Muscle layer of duodenum (tissue), 2 donors: ENCODE data around the gene MADD.

Experiments
- H3K27ac ChIP-seq: one replicate; pipeline ENCODE4 v1.7.0; 2013; ENCODE audit warnings: mild to moderate bottlenecking, low read length
- H3K27me3 ChIP-seq: one replicate; pipeline ENCODE4 v1.7.0; 2013; ENCODE audit warnings: low read depth, mild to moderate bottlenecking, control low read depth, low read length
- H3K36me3 ChIP-seq, 2 donors: one replicate each; pipeline ENCODE4 v1.7.0; 2013; ENCODE audit warnings: low read length in 2 of 2, control low read depth in 1 of 2, mild to moderate bottlenecking in 1 of 2; ENCODE audit not compliant: insufficient read depth in 2 of 2, control insufficient read depth in 1 of 2
- H3K4me1 ChIP-seq, 2 donors: one replicate each; pipeline ENCODE4 v1.7.0; 2013; ENCODE audit warnings: low read length in 2 of 2, mild to moderate bottlenecking in 2 of 2, control low read depth in 1 of 2, moderate library complexity in 1 of 2; ENCODE audit not compliant: insufficient read depth in 2 of 2, control insufficient read depth in 1 of 2
- H3K4me3 ChIP-seq, 2 donors: one replicate each; pipeline ENCODE4 v1.7.0; 2013; ENCODE audit warnings: low read length in 2 of 2, low read depth in 1 of 2, mild to moderate bottlenecking in 1 of 2
- H3K9me3 ChIP-seq, 2 donors: one replicate each; pipeline ENCODE4 v1.7.0; 2013; ENCODE audit warnings: low read length in 2 of 2, control low read depth in 1 of 2, mild to moderate bottlenecking in 1 of 2; ENCODE audit not compliant: control insufficient read depth in 1 of 2
- donor health status: healthy.

MADD gene

DNA sequence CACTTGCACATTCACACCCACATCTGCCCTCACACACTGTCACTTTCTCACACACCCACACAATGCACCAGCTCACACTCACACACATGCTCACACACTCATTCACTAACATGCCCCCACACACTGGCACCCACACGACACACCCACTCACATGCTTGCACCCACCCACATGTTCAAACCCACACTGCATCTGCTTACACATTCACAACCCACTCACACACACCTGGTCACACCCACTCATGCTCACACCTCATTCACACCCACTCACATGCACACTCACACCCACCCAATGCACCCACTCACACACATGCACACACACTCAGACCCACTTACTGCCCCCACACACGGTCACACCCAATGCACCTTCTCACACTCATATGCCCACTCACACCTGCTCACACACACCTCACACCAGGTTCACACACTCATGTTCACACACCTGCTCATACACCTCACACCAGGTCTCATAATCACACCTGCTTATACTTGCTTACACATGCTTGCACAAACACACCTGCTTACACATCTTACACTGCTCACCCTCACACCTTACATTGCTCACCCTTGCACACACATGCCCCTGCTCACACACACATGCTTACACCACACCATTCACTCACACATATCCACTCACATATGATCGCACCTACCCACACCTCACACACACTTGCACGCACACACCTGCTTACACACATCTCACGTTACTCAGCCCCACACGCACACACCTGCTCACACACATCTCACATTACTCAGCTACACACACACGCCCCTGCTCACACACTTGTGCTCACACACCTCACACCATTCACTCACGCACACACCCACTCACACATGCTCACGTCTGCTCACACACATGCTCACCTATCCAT is 86.4 kb downstream of the MADD start:
- Histone ChIP-seq H3K4me1 (peaks cover 0 to 4% of the 10 kb centered on the region in 2 donors), H3K9me3 (no peaks in the 10 kb centered on the region), H3K36me3 (no peaks in the 10 kb centered on the region), H3K4me3 (no peak overlapping the region), H3K27ac (no peak overlapping the region), H3K27me3 (no peaks in the 10 kb centered on the region)

- Histone ChIP-seq H3K27ac (no peak overlapping the region), H3K9me3 (no peaks in the 10 kb centered on the region), H3K36me3 (no peaks in the 10 kb centered on the region), H3K4me3 (no peak overlapping the region), H3K4me1 (peaks cover 0 to 4% of the 10 kb centered on the region in 2 donors), H3K27me3 (no peaks in the 10 kb centered on the region)
Measured at GRCh38 chr11:47356998-47357329, 87.0 kb downstream of the MADD start.

DNA sequence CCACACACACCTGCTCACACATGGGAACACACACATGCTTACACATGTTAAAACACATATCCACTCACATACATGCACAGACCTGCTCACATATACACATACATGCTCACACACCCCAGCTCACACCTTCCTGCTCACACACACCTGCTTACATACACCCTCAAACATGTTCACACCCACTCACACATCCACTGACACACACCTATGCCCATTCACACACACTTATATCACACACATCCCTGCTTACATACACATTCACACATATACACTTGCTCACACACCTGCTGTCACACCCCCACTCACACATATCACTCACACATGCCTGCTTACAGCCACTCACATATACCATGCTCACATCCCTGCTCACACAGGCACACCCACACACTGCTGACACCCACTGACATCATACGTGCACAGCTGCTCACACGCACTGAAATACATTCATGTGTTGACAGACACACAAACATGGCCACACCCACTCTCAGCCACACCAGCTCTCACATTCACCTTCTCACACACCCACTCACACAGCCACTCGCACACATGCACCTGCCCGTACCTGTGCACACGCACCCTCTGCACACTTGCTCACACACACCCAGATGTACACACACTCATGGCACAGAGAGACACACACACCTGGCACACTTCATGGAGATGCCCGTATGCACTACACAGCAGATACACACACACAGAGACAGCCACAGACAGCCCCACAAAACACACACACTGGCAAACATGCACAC is 88.2 kb downstream of the MADD start:
- H3K27ac ChIP-seq: no peak overlapping the region
- no peaks in the 10 kb centered on the region for H3K27me3 ChIP-seq
- peaks cover 0 to 4% of the 10 kb centered on the region in 2 donors for H3K4me1 ChIP-seq
- no peaks in the 10 kb centered on the region for H3K9me3 ChIP-seq
- H3K4me3 ChIP-seq: no peak overlapping the region
- no peaks in the 10 kb centered on the region for H3K36me3 ChIP-seq

DNA sequence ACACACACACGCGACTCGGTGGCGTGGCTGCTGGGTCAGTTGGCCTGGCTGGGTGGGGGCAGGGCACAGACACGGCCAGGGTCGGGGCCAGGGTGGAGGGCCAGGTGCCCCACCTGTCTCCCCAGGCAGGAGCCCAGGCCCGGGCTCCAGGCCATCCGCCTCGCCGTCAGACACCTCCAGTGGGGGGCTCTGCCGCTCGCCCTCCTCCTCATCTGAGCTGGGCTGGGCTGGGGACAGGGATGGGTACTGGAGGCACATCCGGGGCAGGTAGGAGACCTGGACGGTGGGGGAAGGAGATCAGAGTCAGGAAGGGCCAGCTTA is 88.8 kb downstream of the MADD start:
- Histone ChIP-seq H3K27me3 (no peaks in the 10 kb centered on the region), H3K36me3 (no peaks in the 10 kb centered on the region), H3K4me3 (no peak overlapping the region), H3K27ac (no peak overlapping the region), H3K4me1 (peaks cover 0 to 4% of the 10 kb centered on the region in 2 donors), H3K9me3 (no peaks in the 10 kb centered on the region)

- Histone ChIP-seq H3K4me1 (peaks cover 0 to 4% of the 10 kb centered on the region in 2 donors), H3K4me3 (no peak overlapping the region), H3K36me3 (no peaks in the 10 kb centered on the region), H3K9me3 (no peaks in the 10 kb centered on the region), H3K27me3 (no peaks in the 10 kb centered on the region), H3K27ac (no peak overlapping the region)
Measured at GRCh38 chr11:47359162-47359561, 89.2 kb downstream of the MADD start.

DNA sequence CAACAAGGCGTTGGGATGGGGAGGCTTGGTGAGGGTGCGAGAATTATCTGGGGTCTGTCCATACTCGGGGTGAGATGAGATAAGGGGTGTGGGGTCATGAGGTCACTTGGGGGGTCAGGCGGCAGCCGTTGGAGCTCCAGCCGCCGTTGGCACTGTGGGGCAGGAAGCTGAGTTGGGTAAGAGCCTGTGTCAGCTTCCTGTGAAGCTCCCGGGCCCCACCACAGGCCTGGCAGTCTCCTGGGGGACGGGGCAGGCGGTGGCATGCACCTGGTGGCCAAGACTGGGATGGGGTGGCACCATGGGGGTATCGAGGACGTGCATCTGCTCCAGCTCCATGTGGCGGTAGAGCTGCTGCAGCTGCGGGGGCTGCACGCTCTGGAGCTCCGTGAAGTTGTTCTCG is 89.7 kb downstream of the MADD start:
- no peaks in the 10 kb centered on the region for H3K27me3 ChIP-seq

DNA sequence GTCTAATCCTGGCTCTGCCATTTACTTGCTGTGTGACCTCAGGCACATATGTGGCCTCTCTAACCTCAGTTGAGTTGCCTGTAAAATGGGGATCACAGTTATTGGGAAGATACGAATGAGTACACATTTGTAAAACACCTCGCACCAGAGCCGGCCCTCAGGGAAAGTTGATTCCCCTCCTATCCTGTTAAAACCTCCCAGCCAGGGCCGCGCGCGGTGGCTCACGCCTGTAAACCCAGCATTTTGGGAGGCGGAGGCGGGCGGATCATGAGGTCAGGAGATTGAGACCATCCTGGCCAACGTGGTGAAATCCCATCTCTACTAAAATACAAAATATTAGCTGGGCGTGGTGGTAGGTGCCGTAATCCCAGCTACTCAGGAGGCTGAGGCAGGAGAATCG is 90.4 kb downstream of the MADD start:
- H3K4me1 ChIP-seq: no peaks in the 10 kb centered on the region
- H3K4me3 ChIP-seq: no peak overlapping the region
- no peaks in the 10 kb centered on the region for H3K9me3 ChIP-seq
- no peaks in the 10 kb centered on the region for H3K27me3 ChIP-seq
- H3K27ac ChIP-seq: no peak overlapping the region
- no peaks in the 10 kb centered on the region for H3K36me3 ChIP-seq

More for the DNA sequence above, 89.7 kb downstream of the MADD start:
- no peak overlapping the region for H3K27ac ChIP-seq
- H3K4me1 ChIP-seq: peaks cover 0 to 2% of the 10 kb centered on the region in 2 donors
- no peaks in the 10 kb centered on the region for H3K9me3 ChIP-seq
- no peaks in the 10 kb centered on the region for H3K36me3 ChIP-seq
- H3K4me3 ChIP-seq: no peak overlapping the region

DNA sequence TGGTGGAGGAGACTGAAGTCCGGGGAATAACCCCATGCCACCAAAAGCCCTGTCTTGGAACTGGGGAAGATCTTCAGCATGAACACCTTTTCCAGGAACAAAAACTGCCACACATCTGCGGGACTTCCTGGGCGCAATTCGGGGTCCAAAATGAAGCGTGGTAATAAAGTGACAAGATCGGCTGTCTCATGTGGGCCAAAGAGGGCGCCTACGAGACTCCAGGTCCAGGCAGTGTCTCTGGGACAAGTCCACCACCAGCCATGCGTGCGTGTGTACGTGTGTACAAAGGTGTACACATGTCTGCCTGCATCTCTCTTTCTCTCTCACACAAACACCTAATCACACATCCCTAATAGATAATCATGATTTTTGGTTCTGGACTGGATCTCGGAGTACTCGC is 91.5 kb downstream of the MADD start:
- no peak overlapping the region for H3K4me3 ChIP-seq
- no peaks in the 10 kb centered on the region for H3K36me3 ChIP-seq
- H3K9me3 ChIP-seq: no peaks in the 10 kb centered on the region
- H3K27me3 ChIP-seq: no peaks in the 10 kb centered on the region
- H3K4me1 ChIP-seq: no peaks in the 10 kb centered on the region
- no peak overlapping the region for H3K27ac ChIP-seq

DNA sequence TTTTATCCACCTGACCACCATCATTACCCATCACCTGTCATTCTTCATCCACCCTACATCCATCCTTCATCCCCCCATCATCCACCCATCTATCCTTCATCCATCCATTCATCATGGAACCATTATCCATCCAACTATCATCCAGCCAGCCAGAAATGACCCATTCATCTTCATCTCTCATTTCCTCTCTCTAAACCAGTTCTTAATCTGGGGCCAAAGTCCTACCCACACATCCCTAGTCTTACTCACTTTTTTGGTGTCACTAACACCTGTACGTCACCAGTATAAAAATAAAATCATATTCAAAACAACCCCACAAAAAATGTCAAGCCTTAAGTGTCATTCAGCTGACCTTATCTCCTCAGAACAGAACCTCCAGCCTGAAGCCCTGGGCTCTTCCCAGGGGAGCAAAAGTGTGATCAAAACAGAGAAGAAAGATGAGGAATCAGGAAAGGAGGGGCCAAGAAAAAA is 96.1 kb downstream of the MADD start:
- no peaks in the 10 kb centered on the region for H3K4me1 ChIP-seq
- no peak overlapping the region for H3K27ac ChIP-seq
- no peaks in the 10 kb centered on the region for H3K27me3 ChIP-seq
- H3K36me3 ChIP-seq: no peaks in the 10 kb centered on the region
- H3K9me3 ChIP-seq: no peaks in the 10 kb centered on the region
- no peak overlapping the region for H3K4me3 ChIP-seq

GRCh38 chr11:47369676-47370075 is 99.7 kb downstream of the MADD start:
- Histone ChIP-seq H3K4me3 (no peak overlapping the region), H3K27ac (no peak overlapping the region), H3K9me3 (no peaks in the 10 kb centered on the region), H3K36me3 (no peaks in the 10 kb centered on the region), H3K27me3 (no peaks in the 10 kb centered on the region), H3K4me1 (no peaks in the 10 kb centered on the region)

DNA sequence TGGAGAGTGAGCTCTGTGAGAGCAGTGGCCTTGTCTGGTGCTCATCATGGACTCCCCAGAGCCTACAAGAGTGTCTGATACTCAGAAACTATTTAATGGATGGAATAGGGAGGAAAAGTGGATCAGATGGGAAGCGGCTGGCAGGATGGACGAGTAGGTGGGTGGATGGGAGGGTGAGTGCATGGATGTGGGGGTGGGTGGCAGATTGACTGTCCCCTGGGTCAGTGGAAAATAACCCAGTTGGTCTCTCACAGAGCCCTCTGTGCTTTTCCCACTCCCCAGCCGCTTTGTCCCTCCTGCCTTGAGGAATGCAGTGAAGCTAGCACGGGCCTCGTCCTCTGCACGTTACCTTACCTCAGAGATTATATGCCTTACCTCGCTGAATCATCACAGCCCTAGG is 102.5 kb downstream of the MADD start:
- H3K36me3 ChIP-seq: no peaks in the 10 kb centered on the region
- no peaks in the 10 kb centered on the region for H3K27me3 ChIP-seq
- H3K9me3 ChIP-seq: no peaks in the 10 kb centered on the region
- no peaks in the 10 kb centered on the region for H3K4me1 ChIP-seq
- no peak overlapping the region for H3K4me3 ChIP-seq
- H3K27ac ChIP-seq: no peak overlapping the region
